Calu3 (cell line): ENCODE results near the gene NECTIN2. TPM values are rescaled to one million over a fixed set of nuclear protein-coding genes. Genes with fewer than 3 reads are reported as not detected.
"Not testable (repeated sequence)": the region's sequence is repeated elsewhere in the genome, so short reads cannot be mapped to it uniquely, and the experiment has no call there.

Experiments used
- BruUV-seq: library from RNA; stranded (reverse); fragments of 400-500 nt; replicated peaks from 2 replicates; lab custom pipeline; 2021; lab: Mats Ljungman, UMichigan
- CTCF ChIA-PET: fragments of 300-600 bp; sonication (Branson Sonifier 250); formaldehyde crosslinking; loops from one replicate; lab custom pipeline; 2022; ENCODE audit warnings: antibody characterized with exemption; lab: Charles Lee
- DNase-seq: peaks from one replicate; pipeline ENCODE4 v3.0.0; 2022
- H3K27ac Mint-ChIP-seq: one replicate; pipeline ENCODE4 v1.8.0; 2022; ENCODE audit warnings: mixed read lengths; ENCODE audit not compliant: unreplicated experiment
- H3K27me3 Mint-ChIP-seq: one replicate; pipeline ENCODE4 v1.8.0; 2022; ENCODE audit warnings: mixed read lengths; ENCODE audit not compliant: unreplicated experiment
- H3K36me3 Mint-ChIP-seq: one replicate; pipeline ENCODE4 v1.8.0; 2022; ENCODE audit warnings: mild to moderate bottlenecking, moderate library complexity, mixed read lengths; ENCODE audit not compliant: insufficient read depth, unreplicated experiment
- H3K4me1 Mint-ChIP-seq: one replicate; pipeline ENCODE4 v1.8.0; 2022; ENCODE audit warnings: mild to moderate bottlenecking, low read depth, mixed read lengths; ENCODE audit not compliant: unreplicated experiment
- H3K4me3 Mint-ChIP-seq: one replicate; pipeline ENCODE4 v1.8.0; 2022; ENCODE audit warnings: mild to moderate bottlenecking, low read depth, moderate library complexity, mixed read lengths; ENCODE audit not compliant: unreplicated experiment
- H3K9me3 Mint-ChIP-seq: one replicate; pipeline ENCODE4 v1.8.0; 2022; ENCODE audit warnings: low read depth, mixed read lengths; ENCODE audit not compliant: unreplicated experiment
- intact Hi-C: fragments of 100-400 bp; cut with micrococcal nuclease; formaldehyde crosslinking; loops from one replicate; pipeline ENCODE4 v1.10.0; 2022; ENCODE audit not compliant: unreplicated experiment
- total RNA-seq: library from RNA; stranded (reverse); gene quantifications from 2 replicates; pipeline ENCODE4 v1.2.3, GENCODE V29; 2022
- TF ChIP-seq, protein P1 (sequence below): fragments of 200-600 bp; IDR thresholded peaks from one replicate; pipeline ENCODE4 v1.8.0; 2022; ENCODE audit warnings: antibody characterized with exemption; ENCODE audit not compliant: unreplicated experiment

NECTIN2 gene
- total RNA-seq, 1 experiment from 2014 or later, result 137 TPM

DNA sequence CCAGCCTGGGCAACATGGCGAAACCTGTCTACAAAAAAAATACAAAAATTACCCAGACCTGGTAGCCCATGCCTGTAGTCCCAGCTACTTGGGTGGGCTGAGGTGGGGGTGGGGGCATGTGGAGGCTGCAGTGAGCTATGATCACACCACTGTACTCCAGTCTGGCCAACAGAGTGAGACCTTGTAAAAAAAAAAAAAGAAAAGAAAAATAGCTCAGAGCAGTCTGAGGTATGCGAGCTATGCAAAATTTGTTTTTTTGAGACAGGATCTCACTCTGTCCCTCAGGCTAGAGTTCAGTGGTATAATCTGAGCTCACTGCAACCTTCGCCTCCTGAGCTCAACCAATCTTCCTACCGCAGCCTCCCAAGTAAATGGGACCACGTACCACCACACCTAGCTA is 37.8 kb downstream of the NECTIN2 start:
- no peak overlapping the region for H3K27ac Mint-ChIP-seq
- TF ChIP-seq, protein P1, sequence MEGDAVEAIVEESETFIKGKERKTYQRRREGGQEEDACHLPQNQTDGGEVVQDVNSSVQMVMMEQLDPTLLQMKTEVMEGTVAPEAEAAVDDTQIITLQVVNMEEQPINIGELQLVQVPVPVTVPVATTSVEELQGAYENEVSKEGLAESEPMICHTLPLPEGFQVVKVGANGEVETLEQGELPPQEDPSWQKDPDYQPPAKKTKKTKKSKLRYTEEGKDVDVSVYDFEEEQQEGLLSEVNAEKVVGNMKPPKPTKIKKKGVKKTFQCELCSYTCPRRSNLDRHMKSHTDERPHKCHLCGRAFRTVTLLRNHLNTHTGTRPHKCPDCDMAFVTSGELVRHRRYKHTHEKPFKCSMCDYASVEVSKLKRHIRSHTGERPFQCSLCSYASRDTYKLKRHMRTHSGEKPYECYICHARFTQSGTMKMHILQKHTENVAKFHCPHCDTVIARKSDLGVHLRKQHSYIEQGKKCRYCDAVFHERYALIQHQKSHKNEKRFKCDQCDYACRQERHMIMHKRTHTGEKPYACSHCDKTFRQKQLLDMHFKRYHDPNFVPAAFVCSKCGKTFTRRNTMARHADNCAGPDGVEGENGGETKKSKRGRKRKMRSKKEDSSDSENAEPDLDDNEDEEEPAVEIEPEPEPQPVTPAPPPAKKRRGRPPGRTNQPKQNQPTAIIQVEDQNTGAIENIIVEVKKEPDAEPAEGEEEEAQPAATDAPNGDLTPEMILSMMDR, result no peak
- CTCF ChIA-PET, result interaction anchor here (0.6 to 1.6 kb wide), 2 partner anchors 29 to 71 kb away, joined by 4 to 9 read pairs; partner anchors contain the start of gene CLPTM1
- no peaks in the 10 kb centered on the region for H3K4me1 Mint-ChIP-seq
- intact Hi-C loops, result no loop called here
- no peak overlapping the region for H3K4me3 Mint-ChIP-seq
- no peak for DNase-seq
- H3K36me3 Mint-ChIP-seq, result peaks cover 79% of the 10 kb centered on the region
- no peaks in the 10 kb centered on the region for H3K27me3 Mint-ChIP-seq
- H3K9me3 Mint-ChIP-seq, result no peaks in the 10 kb centered on the region
- BruUV-seq, result no TSS peak

DNA sequence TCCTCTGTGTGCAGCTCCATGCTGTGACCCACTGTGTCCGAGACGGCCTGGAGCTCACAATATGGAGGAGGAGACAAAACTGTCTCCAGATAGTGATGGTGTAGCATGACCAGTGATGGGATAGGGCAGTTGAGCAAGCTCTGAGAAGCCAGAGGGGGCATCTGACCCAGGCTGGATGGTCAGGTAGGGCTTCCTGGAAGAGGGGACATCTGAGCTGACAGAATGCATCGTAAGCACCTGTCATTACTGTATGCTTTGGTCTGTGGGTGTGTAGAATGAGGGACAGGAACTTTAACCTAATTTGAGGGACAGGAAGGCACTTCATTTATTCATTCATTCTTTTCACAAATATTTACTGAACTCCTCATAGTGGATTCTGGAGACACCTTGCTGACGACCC is 38.5 kb downstream of the NECTIN2 start:
- intact Hi-C loops, result no loop called here
- BruUV-seq, result no TSS peak
- TF ChIP-seq, protein P1, result no peak
- no peaks in the 10 kb centered on the region for H3K27me3 Mint-ChIP-seq
- H3K27ac Mint-ChIP-seq, result no peak overlapping the region
- DNase-seq, result no peak
- CTCF ChIA-PET, result interaction anchor here (1.6 kb wide), 1 partner anchor 30 kb away, joined by 9 read pairs; no protein-coding TSS in a partner anchor
- no peak overlapping the region for H3K4me3 Mint-ChIP-seq
- H3K4me1 Mint-ChIP-seq, result no peaks in the 10 kb centered on the region
- no peaks in the 10 kb centered on the region for H3K9me3 Mint-ChIP-seq
- peaks cover 82% of the 10 kb centered on the region for H3K36me3 Mint-ChIP-seq

DNA sequence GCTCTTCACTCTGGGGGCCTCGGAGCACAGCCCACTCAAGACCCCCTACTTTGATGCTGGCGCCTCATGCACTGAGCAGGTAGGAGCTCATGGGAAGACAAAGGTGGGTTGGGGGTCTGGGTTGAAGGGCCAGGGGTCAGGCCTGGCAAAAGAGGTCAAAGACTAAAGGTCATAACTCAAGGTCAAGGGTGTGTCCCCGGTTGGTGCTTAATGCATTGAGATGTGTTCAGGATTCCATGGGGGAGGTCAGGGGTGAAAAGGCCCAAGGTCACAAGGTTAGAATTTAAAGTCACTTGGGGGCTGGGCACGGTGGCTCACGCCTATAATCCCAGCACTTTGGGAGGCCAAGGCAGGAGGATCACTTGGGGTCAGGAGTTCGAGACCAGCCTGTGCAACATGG is 40.0 kb downstream of the NECTIN2 start:
- no peak for DNase-seq
- Mint-ChIP-seq H3K27ac (no peak overlapping the region), H3K36me3 (peaks cover 87% of the 10 kb centered on the region), H3K4me1 (peaks cover 11% of the 10 kb centered on the region), H3K4me3 (no peak overlapping the region), H3K9me3 (no peaks in the 10 kb centered on the region), H3K27me3 (no peaks in the 10 kb centered on the region)
- intact Hi-C loops, result no loop called here
- CTCF ChIA-PET, result no interaction called here
- TF ChIP-seq, protein P1, result no peak
- no TSS peak for BruUV-seq

DNA sequence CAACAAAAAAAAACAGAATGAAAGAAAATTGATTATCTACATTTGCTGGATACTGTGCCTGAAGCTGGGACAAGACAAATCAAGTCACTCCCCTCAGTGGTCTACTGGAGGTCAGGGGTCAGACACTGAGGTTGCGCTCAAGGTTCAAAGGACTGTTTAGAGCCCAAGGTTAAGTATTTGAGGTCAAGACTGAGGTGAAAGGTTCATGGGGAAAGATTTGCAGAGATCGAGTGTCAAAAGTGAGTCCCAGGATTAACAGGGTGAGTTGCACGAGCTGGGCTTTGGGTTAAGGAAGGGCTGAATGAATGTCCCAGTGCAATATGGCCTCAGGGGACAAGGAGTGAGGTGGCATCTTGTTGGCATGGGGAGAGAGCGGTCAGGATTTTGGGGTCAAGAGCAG is 41.6 kb downstream of the NECTIN2 start:
- TF ChIP-seq, protein P1, result no peak
- H3K27me3 Mint-ChIP-seq, result no peaks in the 10 kb centered on the region
- no peak overlapping the region for H3K27ac Mint-ChIP-seq
- BruUV-seq, result no TSS peak
- no peak overlapping the region for H3K4me3 Mint-ChIP-seq
- CTCF ChIA-PET, result no interaction called here
- peaks cover 87% of the 10 kb centered on the region for H3K36me3 Mint-ChIP-seq
- no peak for DNase-seq
- H3K4me1 Mint-ChIP-seq, result peaks cover 22% of the 10 kb centered on the region
- intact Hi-C loops, result no loop called here
- H3K9me3 Mint-ChIP-seq, result no peaks in the 10 kb centered on the region

DNA sequence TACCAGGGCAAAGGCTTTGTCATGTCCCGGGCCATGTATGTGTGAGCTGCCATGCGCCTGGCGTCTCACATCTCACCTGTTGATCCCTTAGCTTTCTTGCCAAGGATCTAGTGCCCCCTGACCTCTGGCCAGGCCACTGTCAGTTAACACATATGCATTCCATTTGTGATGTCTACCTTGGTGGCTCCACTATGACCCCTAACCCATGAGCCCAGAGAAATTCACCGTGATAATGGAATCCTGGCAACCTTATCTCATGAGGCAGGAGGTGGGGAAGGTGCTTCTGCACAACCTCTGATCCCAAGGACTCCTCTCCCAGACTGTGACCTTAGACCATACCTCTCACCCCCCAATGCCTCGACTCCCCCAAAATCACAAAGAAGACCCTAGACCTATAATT is 42.2 kb downstream of the NECTIN2 start:
- DNase-seq, H3K27me3 Mint-ChIP-seq, H3K9me3 Mint-ChIP-seq, H3K27ac Mint-ChIP-seq, CTCF ChIA-PET, H3K4me3 Mint-ChIP-seq, BruUV-seq, intact Hi-C loops: not testable (repeated sequence)
- Mint-ChIP-seq H3K36me3 (peaks cover 87% of the 10 kb centered on the region), H3K4me1 (peaks cover 28% of the 10 kb centered on the region)
